HEK293 (cell line): ENCODE data around the gene KRTAP20-4.

Experiments used
- CTCF ChIA-PET: fragments of 350-600 bp; formaldehyde crosslinking; extraction: SDS; loops from one replicate; lab custom pipeline; 2021; ENCODE audit warnings: antibody characterized with exemption; lab: Yijun Ruan, JAX
- POLR2A ChIA-PET: fragments of 300-600 bp; formaldehyde crosslinking; extraction: SDS; loops from one replicate; lab custom pipeline; 2020; ENCODE audit warnings: antibody characterized with exemption, inconsistent platforms; lab: Yijun Ruan, JAX
- H3K27ac ChIP-seq: fragments of 200-500 bp; sonication (Bioruptor generic); 2 replicates; pipeline ENCODE4 v1.5.1; 2014; ENCODE audit warnings: low read depth, low read length, control low read depth, inconsistent platforms; ENCODE audit errors: extremely low read depth
- H3K36me3 ChIP-seq, 2 experiments: fragments of 200-500 bp in 1 of 2; sonication (Bioruptor generic) in 1 of 2; 1 replicate in 1 of 2; 2 replicates in 1 of 2; pipeline ENCODE4 v1.5.1; 2014 to 2017; ENCODE audit warnings: inconsistent platforms in 2 of 2, low read length in 2 of 2; ENCODE audit not compliant: control insufficient read depth in 2 of 2, insufficient read depth in 1 of 2
- H3K4me1 ChIP-seq: fragments of 200-500 bp; sonication (Bioruptor generic); 2 replicates; pipeline ENCODE4 v1.5.1; 2014; ENCODE audit warnings: mild to moderate bottlenecking, low read length, inconsistent platforms; ENCODE audit not compliant: control insufficient read depth, insufficient read depth
- H3K4me3 ChIP-seq: 2 replicates; pipeline ENCODE4 v1.5.1; 2011; ENCODE audit warnings: low read depth, mild to moderate bottlenecking, control low read depth, low read length, moderate library complexity
- H3K9me3 ChIP-seq: fragments of 200-500 bp; sonication (Bioruptor generic); 2 replicates; pipeline ENCODE4 v1.5.1; 2014; ENCODE audit warnings: low read depth, low read length, inconsistent platforms; ENCODE audit not compliant: control insufficient read depth, insufficient read depth
- ATF2 ChIP-seq: fragments of 450-650 bp; formaldehyde crosslinking; IDR thresholded peaks from 2 replicates; pipeline ENCODE4 v1.5.1; 2016; ENCODE audit warnings: missing biosample characterization, missing genetic modification characterization, low read depth
- GFI1B ChIP-seq: fragments of 450-650 bp; formaldehyde crosslinking; IDR thresholded peaks from 2 replicates; pipeline ENCODE4 v1.5.1; 2016; ENCODE audit warnings: missing biosample characterization, missing genetic modification characterization
- GLIS1 ChIP-seq: fragments of 450-650 bp; formaldehyde crosslinking; IDR thresholded peaks from 2 replicates; pipeline ENCODE4 v1.5.1; 2016; ENCODE audit warnings: missing biosample characterization, missing genetic modification characterization
- HOXD13 ChIP-seq: sonication (generic); formaldehyde crosslinking; IDR thresholded peaks from 2 replicates; pipeline ENCODE4 v1.8.0; 2022; ENCODE audit warnings: missing genetic modification reagents, borderline replicate concordance
- PBX3 ChIP-seq: sonication (generic); formaldehyde crosslinking; IDR thresholded peaks from 2 replicates; pipeline ENCODE4 v1.8.1; 2022; ENCODE audit warnings: mild to moderate bottlenecking, moderate library complexity, missing genetic modification reagents
- PRDM1 ChIP-seq: fragments of 450-650 bp; formaldehyde crosslinking; IDR thresholded peaks from 2 replicates; pipeline ENCODE4; 2016; ENCODE audit warnings: missing biosample characterization, missing genetic modification characterization
- REST ChIP-seq: fragments of 450-650 bp; formaldehyde crosslinking; IDR thresholded peaks from 2 replicates; pipeline ENCODE4 v1.5.1; 2016; ENCODE audit warnings: missing biosample characterization, missing genetic modification characterization
- YY2 ChIP-seq: fragments of 450-650 bp; formaldehyde crosslinking; IDR thresholded peaks from 2 replicates; pipeline ENCODE4 v1.5.1; 2016; ENCODE audit warnings: missing biosample characterization, missing genetic modification characterization
- ZFP69B ChIP-seq: fragments of 450-650 bp; formaldehyde crosslinking; IDR thresholded peaks from 2 replicates; pipeline ENCODE4 v1.5.1; 2016; ENCODE audit warnings: missing biosample characterization, missing genetic modification characterization
- ZNF133 ChIP-seq: fragments of 450-650 bp; formaldehyde crosslinking; IDR thresholded peaks from 2 replicates; pipeline ENCODE4 v1.5.1; 2016; ENCODE audit warnings: missing biosample characterization, missing genetic modification characterization
- ZNF146 ChIP-seq: fragments of 450-650 bp; formaldehyde crosslinking; IDR thresholded peaks from 2 replicates; pipeline ENCODE4 v1.5.1; 2016; ENCODE audit warnings: missing biosample characterization, missing genetic modification characterization
- ZNF239 ChIP-seq: fragments of 450-650 bp; formaldehyde crosslinking; IDR thresholded peaks from 2 replicates; pipeline ENCODE4 v1.5.1; 2016; ENCODE audit warnings: missing biosample characterization, missing genetic modification characterization
- ZNF302 ChIP-seq: fragments of 450-650 bp; formaldehyde crosslinking; IDR thresholded peaks from 2 replicates; pipeline ENCODE4 v1.5.1; 2016; ENCODE audit warnings: missing biosample characterization, missing genetic modification characterization, low read depth
- ZNF37A ChIP-seq: fragments of 450-650 bp; IDR thresholded peaks from 2 replicates; pipeline ENCODE4 v1.5.1; 2018; ENCODE audit warnings: missing biosample characterization, missing genetic modification characterization
- ZNF416 ChIP-seq: fragments of 450-650 bp; formaldehyde crosslinking; IDR thresholded peaks from 2 replicates; pipeline ENCODE4 v1.5.1; 2016; ENCODE audit warnings: missing biosample characterization, missing genetic modification characterization
- ZNF423 ChIP-seq: fragments of 450-650 bp; formaldehyde crosslinking; IDR thresholded peaks from 2 replicates; pipeline ENCODE4 v1.5.1; 2016; ENCODE audit warnings: missing biosample characterization, missing genetic modification characterization
- ZNF510 ChIP-seq: fragments of 450-650 bp; formaldehyde crosslinking; IDR thresholded peaks from 2 replicates; pipeline ENCODE4 v1.5.1; 2018; ENCODE audit warnings: mild to moderate bottlenecking, missing genetic modification characterization, missing biosample characterization; ENCODE audit not compliant: insufficient replicate concordance
- ZNF518A ChIP-seq: fragments of 450-650 bp; formaldehyde crosslinking; conservative IDR thresholded peaks from 2 replicates; pipeline ENCODE4 v1.5.1; 2016; ENCODE audit warnings: low read depth, missing biosample characterization, missing genetic modification characterization
- ZNF548 ChIP-seq: fragments of 450-650 bp; formaldehyde crosslinking; IDR thresholded peaks from 2 replicates; pipeline ENCODE4 v1.5.1; 2016; ENCODE audit warnings: missing biosample characterization, missing genetic modification characterization
- ZNF571 ChIP-seq: fragments of 450-650 bp; formaldehyde crosslinking; IDR thresholded peaks from 2 replicates; pipeline ENCODE4 v1.5.0; 2017; ENCODE audit warnings: missing biosample characterization, missing genetic modification characterization
- ZNF837 ChIP-seq: fragments of 450-650 bp; formaldehyde crosslinking; IDR thresholded peaks from 2 replicates; pipeline ENCODE4 v1.5.1; 2016; ENCODE audit warnings: missing biosample characterization, missing genetic modification characterization
- ZSCAN4 ChIP-seq: fragments of 450-650 bp; formaldehyde crosslinking; IDR thresholded peaks from 2 replicates; pipeline ENCODE4 v1.5.1; 2017; ENCODE audit warnings: missing biosample characterization, missing genetic modification characterization

KRTAP20-4 gene

GRCh38 chr21:30625449-30626165, 5.2 kb downstream of the KRTAP20-4 start:
- ChIA-PET POLR2A (no interaction called here), CTCF (interaction anchor here (0.6 to 0.7 kb wide), 2 partner anchors 11 to 450 kb away, joined by 3 to 4 read pairs; no protein-coding TSS in a partner anchor)
- H3K36me3 ChIP-seq, result no peaks in the 10 kb centered on the region
- H3K27ac ChIP-seq, result no peak overlapping the region
- H3K9me3 ChIP-seq, result no peaks in the 10 kb centered on the region
- H3K4me1 ChIP-seq, result no peaks in the 10 kb centered on the region
- no peak for TF ChIP-seq ZNF302
- no peak for TF ChIP-seq ZNF416 (tag by site-specific recombination)
- no peak for TF ChIP-seq ZNF146 (tag by site-specific recombination)
- TF ChIP-seq ZNF510, result no peak
- TF ChIP-seq ZNF571, result no peak
- no peak for TF ChIP-seq GLIS1
- no peak for TF ChIP-seq PBX3
- TF ChIP-seq ZNF133 (tag by site-specific recombination), result no peak
- no peak for TF ChIP-seq YY2 (tag by site-specific recombination)
- TF ChIP-seq ATF2 (tag by site-specific recombination), result no peak
- TF ChIP-seq GFI1B (tag by site-specific recombination), result no peak
- TF ChIP-seq ZNF548 (tag by site-specific recombination), result no peak
- no peak for TF ChIP-seq ZNF423 (tag by site-specific recombination)
- TF ChIP-seq PRDM1 (tag by site-specific recombination), result no peak
- TF ChIP-seq HOXD13 (CRISPR knock-in tag), result no peak
- TF ChIP-seq ZFP69B (tag by site-specific recombination), result no peak
- TF ChIP-seq ZSCAN4 (tag by site-specific recombination), result no peak
- no peak overlapping the region for H3K4me3 ChIP-seq

GRCh38 chr21:30628109-30628508, 7.7 kb downstream of the KRTAP20-4 start:
- H3K36me3 ChIP-seq, result no peaks in the 10 kb centered on the region
- TF ChIP-seq ZNF239 (tag by site-specific recombination), result no peak
- TF ChIP-seq ZNF518A, result no peak
- TF ChIP-seq REST (tag by site-specific recombination), result peak; percentile 51; the same call in 1 of the 2 replicates
- no peak for TF ChIP-seq ZNF37A (tag by site-specific recombination)
- no peak for TF ChIP-seq ZNF837 (tag by site-specific recombination)
- ChIA-PET CTCF (interaction anchor here (0.6 kb wide), 2 partner anchors 34 to 263 kb away, joined by 3 read pairs; no protein-coding TSS in a partner anchor), POLR2A (no interaction called here)
- H3K27ac ChIP-seq, result no peak overlapping the region
- H3K4me3 ChIP-seq, result no peak overlapping the region
- H3K9me3 ChIP-seq, result no peaks in the 10 kb centered on the region
- no peaks in the 10 kb centered on the region for H3K4me1 ChIP-seq
